Activated naive CD4-positive, alpha-beta T cell treated with anti-CD3 and anti-CD28 coated beads, Interleukin-2, amount 10 ng/mL, durations not matched to agents 5 hours and 36 hours (primary cell): ENCODE data around the gene FAM216A. TPM values are rescaled to one million over a fixed set of nuclear protein-coding genes. Genes with fewer than 3 reads are reported as not detected.

Experiments used
- total RNA-seq, 2 experiments: library from RNA; stranded (reverse); gene quantifications; one replicate each; pipeline ENCODE4 v1.2.3, GENCODE V29; 2021

Gene FAM216A, protein sequence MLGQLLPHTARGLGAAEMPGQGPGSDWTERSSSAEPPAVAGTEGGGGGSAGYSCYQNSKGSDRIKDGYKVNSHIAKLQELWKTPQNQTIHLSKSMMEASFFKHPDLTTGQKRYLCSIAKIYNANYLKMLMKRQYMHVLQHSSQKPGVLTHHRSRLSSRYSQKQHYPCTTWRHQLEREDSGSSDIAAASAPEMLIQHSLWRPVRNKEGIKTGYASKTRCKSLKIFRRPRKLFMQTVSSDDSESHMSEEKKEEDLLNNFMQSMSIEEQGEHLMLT
- total RNA-seq: 10 to 100 TPM; 17.3 to 19.8 TPM

DNA sequence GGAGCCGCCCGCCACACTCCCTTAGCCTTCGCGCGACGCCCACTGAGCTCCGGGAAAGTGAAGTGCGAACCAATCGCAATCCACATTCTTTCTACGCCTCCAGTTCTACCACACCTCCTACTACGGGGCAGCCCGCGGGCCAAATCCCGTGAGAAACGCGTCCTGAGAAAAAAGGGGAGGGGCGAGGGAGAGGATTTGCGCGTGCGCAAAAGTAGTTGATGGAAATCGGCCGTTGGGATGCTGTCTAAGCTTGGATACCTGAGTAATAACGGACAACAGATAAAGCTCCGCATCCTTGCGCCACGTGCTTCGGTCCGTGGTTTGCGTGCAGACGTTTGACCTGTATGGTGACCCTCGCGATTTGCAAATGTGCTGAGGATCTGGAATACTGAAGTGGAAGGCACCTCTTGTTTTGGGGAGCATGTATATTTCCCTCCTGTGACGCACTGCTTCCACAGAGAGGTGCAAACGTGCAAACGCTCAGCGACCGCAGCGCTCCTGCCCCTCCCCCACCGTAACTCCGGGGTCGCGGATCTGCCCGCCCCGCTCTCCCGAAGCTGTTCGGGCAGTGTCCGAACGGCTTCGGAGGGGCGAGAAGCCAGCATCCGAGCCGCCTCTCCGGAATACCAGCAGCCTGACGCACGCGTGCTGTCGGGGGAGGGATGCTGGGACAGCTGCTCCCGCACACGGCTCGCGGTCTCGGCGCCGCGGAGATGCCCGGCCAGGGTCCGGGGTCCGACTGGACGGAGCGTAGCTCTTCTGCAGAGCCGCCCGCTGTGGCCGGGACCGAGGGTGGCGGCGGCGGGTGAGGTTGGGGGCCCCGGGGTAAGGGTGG lies at the start of gene FAM216A, which contains the start of gene GPN3:
TSS of gene FAM216A (plus strand) at position 632 of the 835 bp plus-strand sequence. CDS start at position 663, 31 bp downstream.
TSS of gene GPN3 (minus strand) at position 44 of the 835 bp plus-strand sequence. CDS start 54 bp downstream, outside the sequence.

DNA sequence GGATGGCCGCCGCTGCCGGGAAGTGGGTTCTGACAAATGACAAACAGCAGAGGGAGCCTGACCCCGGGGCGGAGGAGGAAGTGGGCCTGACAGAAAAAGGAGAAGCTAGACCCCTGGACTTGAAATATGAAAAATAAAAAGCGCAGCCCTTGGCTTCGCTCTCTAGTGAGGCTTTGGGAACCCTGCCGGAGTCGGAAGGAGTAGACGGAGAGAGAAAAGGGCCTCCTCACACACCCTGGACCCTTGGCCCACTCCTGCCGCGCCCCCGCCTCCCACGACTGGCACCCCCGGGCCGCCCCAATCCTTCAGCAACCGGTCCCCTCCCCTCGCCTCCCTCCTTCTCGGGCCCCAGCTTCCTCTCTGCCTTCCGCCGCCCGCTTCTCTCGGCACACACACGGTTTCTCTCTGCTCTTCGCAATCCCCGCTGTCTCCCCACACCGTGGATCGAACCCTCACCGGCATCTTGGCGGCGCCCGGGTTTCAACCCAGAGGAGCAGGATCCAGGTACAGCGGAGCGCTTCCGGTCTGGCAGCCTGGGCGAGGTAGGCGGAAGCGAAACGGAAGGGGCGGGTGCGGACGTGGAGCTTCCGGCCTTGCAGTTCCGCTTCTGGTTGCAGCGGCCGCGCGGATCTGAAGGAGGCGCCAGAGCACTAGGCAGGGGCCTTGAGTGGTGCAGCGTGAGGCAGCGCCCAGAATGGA lies 18.7 kb upstream of the FAM216A start, which contains the start of gene ARPC3:
TSS of gene ARPC3 (minus strand) at position 539 of the 699 bp plus-strand sequence. CDS start at position 462, 77 bp downstream.

DNA sequence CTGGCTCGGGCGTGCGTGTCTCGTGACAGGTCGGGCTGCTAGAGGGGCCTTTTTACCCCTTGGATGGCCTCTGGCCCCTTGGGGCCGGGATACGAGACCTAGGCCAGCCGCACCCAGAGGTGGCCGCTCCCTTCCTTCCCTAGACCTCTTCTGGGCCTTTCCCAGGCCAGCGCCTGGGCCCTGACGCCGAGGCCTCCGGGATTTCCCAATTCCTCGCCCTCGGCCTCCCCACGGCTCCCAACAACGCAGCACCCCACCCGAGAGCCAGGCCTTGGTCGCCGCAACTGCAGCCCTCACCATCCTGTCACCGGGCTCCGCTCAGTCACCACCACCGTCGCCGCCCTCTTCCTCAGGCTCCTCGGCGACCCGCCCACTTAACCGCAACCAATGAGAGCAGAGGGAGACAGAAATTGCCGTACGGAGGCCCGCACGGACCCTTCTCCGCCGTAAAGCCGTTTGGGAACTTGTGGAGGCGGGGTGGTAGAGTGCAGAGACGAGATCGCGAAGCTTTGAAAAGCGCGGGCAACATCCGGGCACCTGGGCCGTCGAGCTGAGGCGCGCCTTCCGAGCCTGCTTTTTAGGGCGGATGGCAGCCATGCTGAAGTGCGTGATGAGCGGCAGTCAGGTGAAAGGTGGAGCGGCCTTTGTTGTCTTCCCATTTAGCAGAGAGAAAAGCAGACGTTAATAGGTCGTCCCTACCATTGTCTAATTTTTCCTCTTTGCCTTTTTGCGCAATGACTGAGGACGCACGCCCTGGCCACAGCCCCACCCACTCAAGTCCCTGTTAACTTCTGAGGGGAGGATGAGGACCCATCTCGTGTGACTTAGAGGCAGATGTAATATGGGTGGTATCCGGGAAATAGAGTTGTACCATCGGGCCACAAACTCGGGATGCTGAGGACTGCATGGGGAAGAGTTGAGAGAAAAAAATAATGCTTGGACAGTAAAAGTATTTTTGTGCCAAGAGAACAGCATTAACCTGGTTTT lies 33.4 kb downstream of the FAM216A start, which contains the start of the genes RAD9B and VPS29:
TSS of gene RAD9B (plus strand) at position 580 of the 987 bp plus-strand sequence. CDS start at position 587, 7 bp downstream.
TSS of gene VPS29 (minus strand) at position 360 of the 987 bp plus-strand sequence. CDS start at position 300, 60 bp downstream.

Other genes with a start within 250 kb of the FAM216A start
- 100 to 1,000 TPM; 113 to 114 TPM for gene ATP2A2, start 187.6 kb upstream of the FAM216A start, total RNA-seq
- gene ANAPC7, start 65.1 kb upstream of the FAM216A start, total RNA-seq: 10 to 100 TPM; 48.9 to 49.8 TPM
- 100 to 1,000 TPM; 394 to 400 TPM for gene ARPC3, start 18.5 kb upstream of the FAM216A start, total RNA-seq
- gene GPN3, start 588 bp upstream of the FAM216A start, total RNA-seq: 10 to 100 TPM; 16.9 TPM
- gene VPS29, start 33.3 kb downstream of the FAM216A start, total RNA-seq: 100 to 1,000 TPM; 123 to 124 TPM
- gene RAD9B, start 33.5 kb downstream of the FAM216A start, total RNA-seq: under 1 TPM; 0.89 to 0.91 TPM
- 10 to 100 TPM; 28.9 to 30.7 TPM for gene PPTC7, start 114.5 kb downstream of the FAM216A start, total RNA-seq
- 1 to 10 TPM; 4.8 to 6.2 TPM for gene TCTN1, start 145.3 kb downstream of the FAM216A start, total RNA-seq
- 10 to 100 TPM; 26.9 to 29.4 TPM for gene HVCN1, start 220.3 kb downstream of the FAM216A start, total RNA-seq